DMS53 (cell line): ENCODE results near the gene SH3RF3.

Source experiments
- DNase-seq: peaks from one replicate; lab custom pipeline; 2025; lab: John Stamatoyannopoulos, UW

Gene SH3RF3

GRCh38 chr2:109547280-109547679, 418.3 kb downstream of the SH3RF3 start:
- DNase-seq = no peak

- DNase-seq = no peak
These were observed 420.1 kb downstream of the SH3RF3 start for GRCh38 chr2:109549016-109549590.
